Right lobe of liver (tissue), 6 donors: ENCODE results near the gene NRL. TPM values are rescaled to one million over a fixed set of nuclear protein-coding genes. Genes with fewer than 3 reads are reported as not detected.

Experiments used
- ATAC-seq, 4 donors: fragments of 200-7000 bp; cut with Tn5 transposase; one replicate each; pipeline ENCODE4 v1.9.1; 2020; ENCODE audit warnings: mild to moderate bottlenecking in 4 of 4, moderate library complexity in 4 of 4
- DNase-seq, 3 donors: peaks; one replicate each; pipeline ENCODE4 v3.0.0-alpha.2; 2020
- H3K27ac ChIP-seq, 3 donors: fragments of 200-600 bp; one replicate each; pipeline ENCODE4 v1.8.0; 2022
- H3K27me3 ChIP-seq, 2 donors: fragments of 200-600 bp; one replicate each; pipeline ENCODE4 v1.8.0; 2022
- H3K36me3 ChIP-seq, 4 donors: fragments of 200-600 bp; sonication (generic) in 1 of 4; one replicate each; pipeline versions ENCODE4 v1.5.1 to v1.8.0; 2017 to 2022; ENCODE audit warnings: control low read depth in 1 of 4
- H3K4me1 ChIP-seq, 4 donors: fragments of 200-600 bp; sonication (generic) in 1 of 4; one replicate each; pipeline versions ENCODE4 v1.5.1 to v1.8.0; 2017 to 2022; ENCODE audit warnings: control low read depth in 1 of 4
- H3K4me3 ChIP-seq, 3 donors: fragments of 200-600 bp; one replicate each; pipeline ENCODE4 v1.8.0; 2022
- H3K9me3 ChIP-seq, 4 donors: fragments of 200-600 bp; sonication (generic) in 1 of 4; one replicate each; pipeline versions ENCODE4 v1.5.1 to v1.8.0; 2017 to 2022; ENCODE audit warnings: control low read depth in 1 of 4
- CTCF ChIP-seq, 4 donors: fragments of 200-600 bp in 3 of 4; fragments of 450-650 bp in 1 of 4; IDR thresholded peaks; one replicate each; pipeline versions ENCODE4 v1.5.1 to v1.8.0; 2016 to 2022; ENCODE audit warnings: antibody characterized with exemption in 4 of 4, mild to moderate bottlenecking in 2 of 4
- POLR2A ChIP-seq: fragments of 450-650 bp; IDR thresholded peaks from one replicate; pipeline ENCODE4 v1.6.1; 2017; ENCODE audit warnings: antibody characterized with exemption, mild to moderate bottlenecking
- WGBS: methylation state at CpG from one replicate; pipeline ENCODE4 v1.1.6; 2018; ENCODE audit warnings: low coverage, low lambda C conversion rate; ENCODE audit not compliant: insufficient coverage; ENCODE audit errors: missing lambda C conversion rate; 5-methylcytosine and 5-hydroxymethylcytosine counted together
- intact Hi-C, 2 donors: fragments of 100-400 bp; cut with DNase I; formaldehyde crosslinking; loops; one replicate each; pipeline versions ENCODE4 v1.11.2 to v1.14.1; 2022
- total RNA-seq, 6 experiments: library from RNA; depleted of rRNA in 2 of 6; stranded (reverse); fragments of >200 nt in 2 of 6; fragmentation: NEBNext Ultra II Directional in 3 of 6; extraction: Animal tissue kit (Norgen Biotek cat#: 25700) in 3 of 6; gene quantifications; one replicate each; pipeline versions ENCODE4 v1.1.0 to v1.2.4, GENCODE V29; 2016 to 2023
- donor health status: DM: no; HTN: yes; CAD: no.
- donor health status: DM: no; HTN: no; CAD: no.
- donor health status: DM: no; HTN: no; CAD: no.
- donor health status: DM: no; HTN: yes; CAD: no.
- donor health status: DM: no; HTN: yes; CAD: no.

Gene NRL
- total RNA-seq, 6 experiments from 2014 or later = 1.4 to 2.9 (median 2.1) TPM

GRCh38 chr14:24116128-24116814 lies 1.5 kb upstream of the NRL start:
- 21% methylated on average over 6 of the region's 6 CpGs for WGBS
- H3K4me1 ChIP-seq = peaks cover 0 to 22% (median 6%) of the 10 kb centered on the region in 4 donors
- H3K27ac ChIP-seq = peak overlapping the region; percentile 88 to 100 (median 89)
- H3K36me3 ChIP-seq = peaks cover 0 to 43% (median 16%) of the 10 kb centered on the region in 4 donors
- H3K9me3 ChIP-seq = no peaks in the 10 kb centered on the region
- H3K4me3 ChIP-seq = peak overlapping the region; percentile 50 to 82 (median 82)
- TF ChIP-seq CTCF (IDR thresholded peaks at IDR 0.05) (no peak), POLR2A (no peak)
- no peak for DNase-seq
- intact Hi-C loops = no loop called here
- H3K27me3 ChIP-seq = no peaks in the 10 kb centered on the region
- ATAC-seq = no peak

- Histone ChIP-seq H3K27me3 (no peaks in the 10 kb centered on the region), H3K27ac (peak overlapping the region; percentile 88 to 100 (median 89)), H3K4me3 (peak overlapping the region; percentile 50 to 82 (median 82)), H3K4me1 (peaks cover 0 to 27% (median 9%) of the 10 kb centered on the region in 4 donors), H3K9me3 (no peaks in the 10 kb centered on the region), H3K36me3 (peaks cover 0 to 36% (median 12%) of the 10 kb centered on the region in 4 donors)
- DNase-seq = no peak
- WGBS = 0% methylated on average over 10 of the region's 14 CpGs
- intact Hi-C loops = no loop called here
- TF ChIP-seq CTCF (IDR thresholded peaks at IDR 0.05) (no peak), POLR2A (no peak)
- ATAC-seq = no peak
These were observed 826 bp upstream of the NRL start for GRCh38 chr14:24115422-24116127.

- WGBS = 0% methylated on average over 30 of the region's 42 CpGs
- TF ChIP-seq CTCF (IDR thresholded peaks at IDR 0.05) (no peak), POLR2A (peak; percentile 84)
- peak; percentile 94 to 97 (median 97) for DNase-seq
- Histone ChIP-seq H3K27ac (peak overlapping the region; percentile 88 to 100 (median 89)), H3K9me3 (no peaks in the 10 kb centered on the region), H3K27me3 (no peaks in the 10 kb centered on the region), H3K4me1 (peaks cover 0 to 40% (median 14%) of the 10 kb centered on the region in 4 donors), H3K36me3 (peaks cover 0 to 20% (median 5%) of the 10 kb centered on the region in 4 donors), H3K4me3 (peak overlapping the region; percentile 63 to 82 (median 82))
- intact Hi-C loops = no loop called here
- peak; percentile 61 to 73 (median 66) for ATAC-seq
These were observed 783 bp downstream of the NRL start for GRCh38 chr14:24113801-24114531.

GRCh38 chr14:24113379-24113800 lies 1.4 kb downstream of the NRL start:
- Histone ChIP-seq H3K9me3 (no peaks in the 10 kb centered on the region), H3K36me3 (peaks cover 0 to 14% (median 3%) of the 10 kb centered on the region in 4 donors), H3K27ac (peak overlapping the region; percentile 88 to 100 (median 89)), H3K27me3 (no peaks in the 10 kb centered on the region), H3K4me3 (peak overlapping the region; percentile 63 to 82 (median 82)), H3K4me1 (peaks cover 0 to 46% (median 14%) of the 10 kb centered on the region in 4 donors)
- DNase-seq = no peak
- WGBS = 10% methylated on average over 10 of the region's 15 CpGs
- TF ChIP-seq POLR2A = no peak
- TF ChIP-seq CTCF (IDR thresholded peaks at IDR 0.05) = no peak
- no peak for ATAC-seq
- intact Hi-C loops = no loop called here
